ENCODE data around the gene GIPC2.

DNA sequence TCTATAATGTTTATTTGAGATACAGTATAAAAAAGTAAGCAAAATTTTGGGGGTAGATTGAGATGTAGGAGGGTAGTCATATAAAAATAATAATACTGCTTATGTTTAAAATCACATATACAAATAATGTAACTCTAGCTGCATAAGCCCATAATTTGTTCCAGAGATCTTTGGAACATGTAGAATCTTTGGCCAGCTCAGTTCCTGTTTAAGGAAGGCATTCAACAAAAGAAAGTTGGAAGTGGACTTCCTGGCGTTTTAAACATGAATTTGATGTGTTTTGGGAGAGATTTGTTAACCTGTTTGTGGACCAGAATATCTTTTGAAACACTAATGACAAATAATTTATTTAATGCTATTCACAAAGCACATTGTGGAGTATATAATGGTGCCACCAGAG lies 27.7 kb downstream of the GIPC2 start:
- TF ChIP-seq, protein P1, sequence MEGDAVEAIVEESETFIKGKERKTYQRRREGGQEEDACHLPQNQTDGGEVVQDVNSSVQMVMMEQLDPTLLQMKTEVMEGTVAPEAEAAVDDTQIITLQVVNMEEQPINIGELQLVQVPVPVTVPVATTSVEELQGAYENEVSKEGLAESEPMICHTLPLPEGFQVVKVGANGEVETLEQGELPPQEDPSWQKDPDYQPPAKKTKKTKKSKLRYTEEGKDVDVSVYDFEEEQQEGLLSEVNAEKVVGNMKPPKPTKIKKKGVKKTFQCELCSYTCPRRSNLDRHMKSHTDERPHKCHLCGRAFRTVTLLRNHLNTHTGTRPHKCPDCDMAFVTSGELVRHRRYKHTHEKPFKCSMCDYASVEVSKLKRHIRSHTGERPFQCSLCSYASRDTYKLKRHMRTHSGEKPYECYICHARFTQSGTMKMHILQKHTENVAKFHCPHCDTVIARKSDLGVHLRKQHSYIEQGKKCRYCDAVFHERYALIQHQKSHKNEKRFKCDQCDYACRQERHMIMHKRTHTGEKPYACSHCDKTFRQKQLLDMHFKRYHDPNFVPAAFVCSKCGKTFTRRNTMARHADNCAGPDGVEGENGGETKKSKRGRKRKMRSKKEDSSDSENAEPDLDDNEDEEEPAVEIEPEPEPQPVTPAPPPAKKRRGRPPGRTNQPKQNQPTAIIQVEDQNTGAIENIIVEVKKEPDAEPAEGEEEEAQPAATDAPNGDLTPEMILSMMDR (IDR thresholded peaks at IDR 0.05) = no peak
- TF ChIP-seq POLR2A (IDR thresholded peaks at IDR 0.05) = no peak
- no peak for TF ChIP-seq POLR2AphosphoS5 (IDR thresholded peaks at IDR 0.05)
